Thoracic aorta (tissue), 2 donors: Measurements from ENCODE around the gene KIRREL3. TPM values are rescaled to one million over a fixed set of nuclear protein-coding genes. Genes with fewer than 3 reads are reported as not detected.

Experiments used
- ATAC-seq: fragments of 150-250 bp; one replicate; pipeline ENCODE4 v1.8.0; 2017; ENCODE audit warnings: low read depth; ENCODE audit not compliant: insufficient number of reproducible peaks, low FRiP score
- DNase-seq: peaks from one replicate; pipeline ENCODE4 v3.0.0-alpha.2; 2020; ENCODE audit warnings: low spot score
- H3K27ac ChIP-seq, 2 donors: fragments of 200-600 bp; sonication (generic); 1 replicate in 1 of 2; 2 replicates in 1 of 2; pipeline ENCODE4 v1.5.1; 2016; ENCODE audit warnings: mild to moderate bottlenecking in 2 of 2, moderate library complexity in 2 of 2
- H3K27me3 ChIP-seq: fragments of 200-600 bp; sonication (generic); replicated peaks from 2 replicates; pipeline ENCODE4 v1.6.0; 2016; ENCODE audit warnings: mild to moderate bottlenecking; ENCODE audit not compliant: insufficient read depth
- H3K36me3 ChIP-seq: fragments of 200-600 bp; sonication (generic); one replicate; pipeline ENCODE4 v1.5.1; 2016
- H3K4me1 ChIP-seq, 2 donors: fragments of 200-600 bp; sonication (generic); 1 replicate in 1 of 2; 2 replicates in 1 of 2; pipeline versions ENCODE4 v1.5.1 to v1.6.0; 2016; ENCODE audit warnings: low read depth in 2 of 2, mild to moderate bottlenecking in 1 of 2; ENCODE audit not compliant: control insufficient read depth in 1 of 2
- H3K4me3 ChIP-seq: fragments of 200-600 bp; sonication (generic); 2 replicates; pipeline ENCODE4 v1.5.1; 2016; ENCODE audit warnings: mild to moderate bottlenecking
- H3K9me3 ChIP-seq: fragments of 200-600 bp; sonication (generic); 2 replicates; pipeline ENCODE4 v1.5.1; 2016
- total RNA-seq, 2 donors: library from RNA; depleted of rRNA; stranded (reverse); fragments of >200 nt; gene quantifications; one replicate each; pipeline versions ENCODE4 v1.1.0 to v1.2.3, GENCODE V29; 2016
- TF ChIP-seq, protein P1 (sequence below): fragments of 200-600 bp; sonication (generic); IDR thresholded peaks from one replicate; pipeline ENCODE4 v1.5.1; 2019; ENCODE audit warnings: antibody characterized with exemption

KIRREL3 gene
- total RNA-seq, 2 donors from 2014 or later = not detected

GRCh38 chr11:126888115-126888712 is 112.4 kb downstream of the KIRREL3 start:
- Histone ChIP-seq H3K9me3 (no peaks in the 10 kb centered on the region), H3K4me3 (no peak overlapping the region), H3K4me1 (no peaks in the 10 kb centered on the region), H3K27ac (no peak overlapping the region), H3K27me3 (no peaks in the 10 kb centered on the region), H3K36me3 (no peaks in the 10 kb centered on the region)
- TF ChIP-seq, protein P1, sequence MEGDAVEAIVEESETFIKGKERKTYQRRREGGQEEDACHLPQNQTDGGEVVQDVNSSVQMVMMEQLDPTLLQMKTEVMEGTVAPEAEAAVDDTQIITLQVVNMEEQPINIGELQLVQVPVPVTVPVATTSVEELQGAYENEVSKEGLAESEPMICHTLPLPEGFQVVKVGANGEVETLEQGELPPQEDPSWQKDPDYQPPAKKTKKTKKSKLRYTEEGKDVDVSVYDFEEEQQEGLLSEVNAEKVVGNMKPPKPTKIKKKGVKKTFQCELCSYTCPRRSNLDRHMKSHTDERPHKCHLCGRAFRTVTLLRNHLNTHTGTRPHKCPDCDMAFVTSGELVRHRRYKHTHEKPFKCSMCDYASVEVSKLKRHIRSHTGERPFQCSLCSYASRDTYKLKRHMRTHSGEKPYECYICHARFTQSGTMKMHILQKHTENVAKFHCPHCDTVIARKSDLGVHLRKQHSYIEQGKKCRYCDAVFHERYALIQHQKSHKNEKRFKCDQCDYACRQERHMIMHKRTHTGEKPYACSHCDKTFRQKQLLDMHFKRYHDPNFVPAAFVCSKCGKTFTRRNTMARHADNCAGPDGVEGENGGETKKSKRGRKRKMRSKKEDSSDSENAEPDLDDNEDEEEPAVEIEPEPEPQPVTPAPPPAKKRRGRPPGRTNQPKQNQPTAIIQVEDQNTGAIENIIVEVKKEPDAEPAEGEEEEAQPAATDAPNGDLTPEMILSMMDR = no peak
- no peak for DNase-seq
- ATAC-seq = no peak

DNA sequence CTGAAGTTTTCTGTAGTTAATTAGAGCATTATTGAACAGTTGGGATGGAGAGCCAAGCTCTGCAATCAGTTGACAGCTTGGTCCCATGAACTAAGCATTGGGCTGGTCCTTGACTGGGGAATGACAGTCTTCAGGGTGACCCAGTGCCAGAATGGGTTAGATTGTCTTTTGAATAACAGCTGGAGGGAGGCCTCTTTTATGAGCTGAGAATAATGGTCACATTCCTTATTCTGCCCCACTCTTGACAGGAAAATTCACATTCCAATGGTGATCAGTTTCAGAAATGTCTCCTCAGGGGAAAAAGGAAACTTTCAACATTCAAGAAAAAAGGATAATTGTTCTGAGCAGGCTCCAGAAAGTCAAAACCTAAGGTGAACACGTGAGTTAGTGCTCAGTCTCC is 113.9 kb downstream of the KIRREL3 start:
- Histone ChIP-seq H3K4me3 (no peak overlapping the region), H3K27ac (no peak overlapping the region), H3K4me1 (no peaks in the 10 kb centered on the region), H3K9me3 (no peaks in the 10 kb centered on the region), H3K27me3 (no peaks in the 10 kb centered on the region), H3K36me3 (no peaks in the 10 kb centered on the region)
- DNase-seq (no peak), ATAC-seq (no peak)
- TF ChIP-seq, protein P1 = no peak

DNA sequence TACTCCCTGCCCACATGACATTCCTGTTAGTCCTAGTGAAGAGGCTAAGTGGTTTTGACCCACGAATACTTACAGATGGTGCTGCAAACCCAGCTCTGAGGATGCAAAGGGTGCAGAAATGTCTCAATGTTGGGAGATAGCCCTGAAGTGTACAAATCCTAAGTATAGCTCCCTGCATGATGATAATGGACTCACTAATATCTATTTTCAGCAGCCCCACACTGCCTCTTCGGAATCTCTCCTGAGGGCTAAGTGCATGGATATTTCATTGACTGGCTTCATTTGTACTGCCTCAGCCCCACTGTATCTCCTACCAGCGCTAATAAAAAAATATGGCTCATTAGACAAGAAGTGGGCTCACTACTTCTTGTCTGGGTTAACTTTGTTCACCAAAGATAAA is 114.5 kb downstream of the KIRREL3 start:
- no peak for ATAC-seq

DNA sequence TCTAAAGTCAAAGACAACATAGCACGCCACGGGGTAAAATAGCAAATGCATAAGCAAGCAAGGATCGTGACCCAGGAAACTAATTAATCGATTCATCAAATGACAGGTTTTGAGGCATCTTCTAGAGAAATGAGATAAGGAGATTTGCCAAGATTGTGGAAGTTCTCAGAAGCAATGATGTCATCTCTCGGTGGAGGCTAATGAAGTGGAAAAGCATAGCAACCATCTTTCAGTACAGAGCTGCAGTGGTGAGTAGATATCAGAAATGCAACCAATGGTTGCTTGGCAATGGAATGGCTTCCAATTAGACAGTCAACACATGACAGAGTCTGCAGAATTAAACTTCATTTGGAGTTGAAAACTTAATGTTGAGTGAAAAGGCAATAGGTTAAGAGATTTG is 116.0 kb downstream of the KIRREL3 start:
- no peaks in the 10 kb centered on the region for H3K9me3 ChIP-seq
- ATAC-seq (no peak), DNase-seq (no peak)
- no peaks in the 10 kb centered on the region for H3K4me1 ChIP-seq
- no peaks in the 10 kb centered on the region for H3K36me3 ChIP-seq
- TF ChIP-seq, protein P1 = no peak
- H3K27ac ChIP-seq = no peak overlapping the region
- no peaks in the 10 kb centered on the region for H3K27me3 ChIP-seq
- H3K4me3 ChIP-seq = no peak overlapping the region

More for the DNA sequence above, 114.5 kb downstream of the KIRREL3 start:
- no peak for DNase-seq
- H3K36me3 ChIP-seq = no peaks in the 10 kb centered on the region
- no peak overlapping the region for H3K4me3 ChIP-seq
- TF ChIP-seq, protein P1 = no peak
- no peaks in the 10 kb centered on the region for H3K9me3 ChIP-seq
- H3K27me3 ChIP-seq = no peaks in the 10 kb centered on the region
- no peaks in the 10 kb centered on the region for H3K4me1 ChIP-seq
- no peak overlapping the region for H3K27ac ChIP-seq

GRCh38 chr11:126884192-126884591 is 116.4 kb downstream of the KIRREL3 start:
- no peak for ATAC-seq
- Histone ChIP-seq H3K9me3 (no peaks in the 10 kb centered on the region), H3K4me1 (no peaks in the 10 kb centered on the region), H3K27ac (no peak overlapping the region), H3K27me3 (no peaks in the 10 kb centered on the region), H3K36me3 (no peaks in the 10 kb centered on the region), H3K4me3 (no peak overlapping the region)
- TF ChIP-seq, protein P1 = no peak
- no peak for DNase-seq
